ENCODE data around the gene TROAP. TPM values are rescaled to one million over a fixed set of nuclear protein-coding genes. Genes with fewer than 3 reads are reported as not detected.

TROAP gene
- 20.1 and 40.5 TPM in 2 replicates for total RNA-seq

GRCh38 chr12:49322708-49323523 is at the start of gene TROAP:
Gene TROAP, plus strand, starts transcription at chr12:49323255. Its CDS starts 354 bp downstream, at chr12:49323609.

GRCh38 chr12:49295082-49295936 is 27.7 kb upstream of the TROAP start, which contains the start of gene PRPH:
Gene PRPH, plus strand, starts transcription at chr12:49295147. Its CDS starts 54 bp downstream, at chr12:49295201.

GRCh38 chr12:49336645-49337584 is 13.9 kb downstream of the TROAP start, which contains the start of gene C1QL4:
Gene C1QL4, minus strand, starts transcription at chr12:49337188. Its CDS starts 711 bp downstream, at chr12:49336477.

GRCh38 chr12:49346659-49347310 is 23.7 kb downstream of the TROAP start, which contains the start of gene DNAJC22:
Gene DNAJC22, plus strand, starts transcription at chr12:49346888. Its CDS starts 1,985 bp downstream, at chr12:49348873.

GRCh38 chr12:49367381-49368239 is 44.6 kb downstream of the TROAP start, which contains the start of gene SPATS2:
Gene SPATS2, plus strand, starts transcription at chr12:49367462. Its CDS starts 93,551 bp downstream, at chr12:49461013.

Other genes with a start within 250 kb of the TROAP start
- 5.3 and 9.0 TPM in 2 replicates for gene DHH, start 228.5 kb upstream of the TROAP start, total RNA-seq
- 58.9 and 62.1 TPM in 2 replicates for gene LMBR1L, start 212.4 kb upstream of the TROAP start, total RNA-seq
- 2,263 and 3,197 TPM in 2 replicates for gene TUBA1B, start 191.9 kb upstream of the TROAP start, total RNA-seq
- 792 and 805 TPM in 2 replicates for gene TUBA1A, start 134.2 kb upstream of the TROAP start, total RNA-seq
- 580 and 869 TPM in 2 replicates for gene TUBA1C, start 58.2 kb upstream of the TROAP start, total RNA-seq
- gene PRPH, start 28.1 kb upstream of the TROAP start, total RNA-seq, result 0.14 and 0.27 TPM in 2 replicates
- gene C1QL4, start 13.9 kb downstream of the TROAP start, total RNA-seq, result 0.13 and 0.22 TPM in 2 replicates
- gene DNAJC22, start 23.6 kb downstream of the TROAP start, total RNA-seq, result 0.80 and 1.3 TPM in 2 replicates
- gene SPATS2, start 44.2 kb downstream of the TROAP start, total RNA-seq, result 90.6 and 97.4 TPM in 2 replicates
- 0.14 and 0.27 TPM in 2 replicates for gene KCNH3, start 215.8 kb downstream of the TROAP start, total RNA-seq
- 66.4 and 70.8 TPM in 2 replicates for gene MCRS1, start 244.9 kb downstream of the TROAP start, total RNA-seq

All from thoracic aorta endothelial cell (primary cell).